Mesodermal cell (in vitro differentiated cells): ENCODE measurements around the gene BASP1.
"Not testable (repeated sequence)": the region's sequence is repeated elsewhere in the genome, so short reads cannot be mapped to it uniquely, and the experiment has no call there.

ENCODE experiments used
- H3K27ac ChIP-seq: 2 replicates; pipeline ENCODE4 v1.7.0; 2013; ENCODE audit warnings: mild to moderate bottlenecking, low read depth, low read length, moderate library complexity; ENCODE audit not compliant: severe bottlenecking
- H3K36me3 ChIP-seq: 2 replicates; pipeline ENCODE4 v1.7.1; 2013; ENCODE audit warnings: mild to moderate bottlenecking, low read length, moderate library complexity; ENCODE audit not compliant: control insufficient read depth, insufficient read depth
- H3K4me1 ChIP-seq: one replicate; pipeline ENCODE4 v1.7.1; 2013; ENCODE audit warnings: mild to moderate bottlenecking, low read length; ENCODE audit not compliant: insufficient read depth, control insufficient read depth, poor library complexity, severe bottlenecking
- H3K4me3 ChIP-seq: 2 replicates; pipeline ENCODE4 v1.7.0; 2013; ENCODE audit warnings: low read length, control low read depth, mild to moderate bottlenecking; ENCODE audit not compliant: insufficient read depth, poor library complexity, severe bottlenecking; ENCODE audit errors: extremely low read depth
- H3K9me3 ChIP-seq: 2 replicates; pipeline ENCODE4 v1.7.1; 2013; ENCODE audit warnings: mild to moderate bottlenecking, low read length, moderate library complexity; ENCODE audit not compliant: control insufficient read depth
- WGBS, 2 experiments: methylation state at CpG; one replicate each; pipeline ENCODE4 v1.1.5; 2013; ENCODE audit warnings: missing lambda C conversion rate in 2 of 2; ENCODE audit not compliant: insufficient coverage in 2 of 2; 5-methylcytosine and 5-hydroxymethylcytosine counted together

BASP1 gene

DNA sequence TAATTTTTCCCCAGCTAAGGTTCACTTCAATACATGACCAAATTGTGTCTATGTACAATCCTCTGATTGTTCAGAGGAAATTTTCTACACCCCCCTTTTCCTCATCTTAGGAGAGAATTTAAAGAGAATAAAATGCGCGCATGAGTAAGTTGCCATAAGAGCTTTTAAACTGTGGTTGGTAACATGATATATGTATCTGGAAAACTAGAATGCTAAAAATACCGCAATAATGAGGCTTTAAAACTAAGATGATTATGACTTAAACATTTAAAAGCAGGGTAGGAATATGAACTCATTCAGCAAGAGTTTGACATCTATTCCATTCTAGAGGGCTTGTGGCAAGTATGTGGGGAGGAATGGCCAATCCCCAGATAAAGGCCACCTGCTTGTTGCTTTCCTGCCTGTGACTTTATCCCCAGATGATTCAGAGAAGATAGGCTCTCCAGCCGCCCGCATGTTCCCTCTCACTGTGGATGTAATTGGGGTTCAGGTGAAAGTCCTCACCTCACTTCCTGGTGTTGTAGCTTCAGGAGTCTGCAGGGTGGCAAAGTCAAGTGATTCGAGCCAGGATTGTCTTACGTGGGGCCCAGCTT is 26.5 kb upstream of the BASP1 start:
- Histone ChIP-seq H3K36me3 (no peaks in the 10 kb centered on the region), H3K27ac (peak overlapping the region; percentile 70), H3K4me3 (no peak overlapping the region), H3K4me1 (peaks cover 44% of the 10 kb centered on the region), H3K9me3 (no peaks in the 10 kb centered on the region)
- WGBS, 2 experiments, result 82 to 96% methylated on average over 3 to 5 of the region's 7 CpGs

DNA sequence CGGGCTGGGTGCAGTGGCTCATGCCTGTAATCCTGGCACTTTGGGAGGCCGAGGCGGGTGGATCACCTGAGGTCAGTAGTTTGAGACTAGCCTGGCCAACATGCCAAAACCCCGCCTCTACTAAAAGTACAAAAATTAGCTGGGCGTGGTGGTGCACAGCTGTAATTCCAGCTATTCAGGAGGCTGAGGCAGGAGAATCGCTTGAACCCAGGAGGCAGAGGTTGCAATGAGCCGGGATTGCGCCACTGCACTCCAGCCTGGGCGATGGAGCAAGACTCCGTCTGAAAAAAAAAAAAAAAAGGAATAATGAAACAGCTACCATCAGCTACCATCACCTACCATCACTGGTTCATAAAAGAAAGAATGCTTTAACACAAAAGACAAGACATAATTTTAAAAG is 25.9 kb upstream of the BASP1 start:
- H3K9me3 ChIP-seq, H3K36me3 ChIP-seq, H3K4me3 ChIP-seq, H3K27ac ChIP-seq: not testable (repeated sequence)
- H3K4me1 ChIP-seq, result peaks cover 37% of the 10 kb centered on the region
- WGBS, 2 experiments, result 88 to 95% methylated on average over 5 to 6 of the region's 10 CpGs

DNA sequence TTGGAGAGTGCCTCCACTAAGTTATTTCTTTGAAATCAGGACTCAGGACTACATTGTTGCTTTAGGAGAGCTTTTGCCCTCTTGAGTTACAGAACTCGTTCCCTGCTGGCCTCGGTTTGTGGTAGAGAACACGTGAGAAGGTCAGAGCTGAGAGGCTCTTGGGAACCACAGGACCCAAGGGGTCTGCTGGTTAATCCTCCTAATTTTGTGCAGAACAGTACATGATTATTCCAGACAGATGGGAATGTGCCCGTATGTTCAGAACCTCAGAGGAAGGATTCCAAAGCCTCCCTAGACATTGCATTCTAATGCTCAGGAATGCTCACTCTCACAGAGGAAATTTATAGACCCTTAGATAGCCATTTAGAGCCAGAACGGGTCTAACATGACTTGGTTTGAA is 25.2 kb upstream of the BASP1 start:
- peaks cover 34% of the 10 kb centered on the region for H3K4me1 ChIP-seq
- no peaks in the 10 kb centered on the region for H3K36me3 ChIP-seq
- peak overlapping the region; percentile 24 for H3K27ac ChIP-seq
- 91 to 94% methylated on average over 4 to 5 of the region's 5 CpGs for WGBS, 2 experiments
- no peak overlapping the region for H3K4me3 ChIP-seq
- no peaks in the 10 kb centered on the region for H3K9me3 ChIP-seq

DNA sequence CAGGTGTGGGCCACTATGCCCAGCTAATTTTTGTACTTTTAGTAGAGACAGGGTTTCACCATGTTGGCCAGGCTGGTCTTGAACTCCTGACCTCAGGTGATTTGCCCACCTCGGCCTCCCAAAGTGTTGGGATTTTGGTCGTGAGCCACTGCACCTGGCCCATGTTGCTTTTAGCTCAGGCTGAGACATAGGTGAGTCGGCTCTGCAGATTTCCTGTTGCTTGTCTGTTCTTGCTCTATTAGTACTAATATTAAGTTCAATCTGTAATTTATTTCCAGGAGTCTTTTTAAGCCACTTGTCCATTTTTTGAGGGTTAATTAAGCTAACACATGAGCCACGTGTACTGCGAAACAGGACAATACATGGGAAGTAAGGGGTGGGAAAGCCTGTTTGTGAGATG is 21.4 kb upstream of the BASP1 start:
- 95 to 96% methylated on average over 2 to 3 of the region's 5 CpGs for WGBS, 2 experiments
- no peak overlapping the region for H3K4me3 ChIP-seq
- no peaks in the 10 kb centered on the region for H3K36me3 ChIP-seq
- peaks cover 11% of the 10 kb centered on the region for H3K9me3 ChIP-seq
- H3K4me1 ChIP-seq, result peaks cover 16% of the 10 kb centered on the region
- H3K27ac ChIP-seq, result no peak overlapping the region

DNA sequence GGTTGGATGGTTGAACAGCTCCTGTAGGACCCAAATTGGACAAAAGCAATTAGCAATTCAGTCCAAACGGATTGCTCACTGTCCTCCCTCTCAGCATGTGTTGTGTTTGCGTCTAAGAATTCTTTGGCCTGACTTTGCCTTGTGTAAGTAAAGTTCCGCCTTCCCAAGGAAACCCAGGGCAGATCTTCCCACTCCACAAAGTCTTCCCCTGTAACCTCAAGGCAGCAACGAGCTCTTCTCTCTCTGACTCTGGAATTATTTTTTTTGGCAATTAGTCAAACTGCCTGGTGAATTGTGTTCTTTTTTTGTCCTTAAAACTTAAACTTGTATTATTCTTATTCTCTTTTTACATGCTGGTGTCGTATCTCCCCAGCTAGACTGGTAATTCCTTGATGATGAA is 20.7 kb upstream of the BASP1 start:
- H3K36me3 ChIP-seq, result no peaks in the 10 kb centered on the region
- no peak overlapping the region for H3K4me3 ChIP-seq
- 83% methylated on average over 3 of the region's 5 CpGs; no CpG with 5 or more reads in 1 of the 2 experiments for WGBS, 2 experiments
- peaks cover 11% of the 10 kb centered on the region for H3K9me3 ChIP-seq
- H3K4me1 ChIP-seq, result peaks cover 11% of the 10 kb centered on the region
- H3K27ac ChIP-seq, result no peak overlapping the region

DNA sequence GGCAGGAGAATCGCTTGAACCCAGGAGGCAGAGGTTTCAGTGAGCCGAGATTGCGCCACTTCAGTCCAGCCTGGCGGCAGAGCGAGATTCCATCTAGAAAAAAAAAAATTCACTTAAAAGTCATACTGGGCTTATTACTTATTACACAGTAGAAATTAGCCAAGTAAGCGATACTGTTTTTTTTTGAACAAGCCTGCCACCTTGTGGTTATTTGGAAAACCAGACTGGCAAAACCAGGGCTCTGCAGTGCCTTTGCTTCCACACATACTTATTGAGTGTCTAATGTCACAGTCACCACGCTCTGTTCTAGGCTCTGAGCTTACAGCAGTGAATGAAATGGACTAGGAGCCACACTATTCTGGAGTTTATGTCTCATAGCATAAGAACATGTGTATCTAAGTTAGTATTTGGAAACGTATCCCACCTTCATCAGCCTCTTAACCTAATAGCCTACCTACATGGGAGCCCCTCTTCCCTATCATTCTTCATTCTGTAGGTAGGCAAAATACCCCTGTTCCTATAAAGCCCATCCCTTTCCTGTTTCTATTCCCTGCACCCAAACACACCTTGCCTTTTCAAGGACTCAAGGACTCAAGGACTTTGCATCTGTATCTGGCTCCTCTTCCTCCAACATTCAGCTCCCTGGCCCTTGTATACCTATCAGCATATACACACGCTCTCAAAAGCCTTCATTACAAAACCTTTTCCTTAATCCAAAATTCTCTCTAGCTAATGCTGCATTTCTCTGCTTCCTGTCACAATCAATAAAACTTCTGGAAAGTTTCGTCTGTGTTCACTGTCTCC is 13.9 kb upstream of the BASP1 start:
- H3K36me3 ChIP-seq, result no peaks in the 10 kb centered on the region
- no peak overlapping the region for H3K27ac ChIP-seq
- 69 to 78% methylated on average over 7 to 8 of the region's 10 CpGs for WGBS, 2 experiments
- H3K4me3 ChIP-seq, result no peak overlapping the region
- H3K4me1 ChIP-seq, result no peaks in the 10 kb centered on the region
- H3K9me3 ChIP-seq, result no peaks in the 10 kb centered on the region

DNA sequence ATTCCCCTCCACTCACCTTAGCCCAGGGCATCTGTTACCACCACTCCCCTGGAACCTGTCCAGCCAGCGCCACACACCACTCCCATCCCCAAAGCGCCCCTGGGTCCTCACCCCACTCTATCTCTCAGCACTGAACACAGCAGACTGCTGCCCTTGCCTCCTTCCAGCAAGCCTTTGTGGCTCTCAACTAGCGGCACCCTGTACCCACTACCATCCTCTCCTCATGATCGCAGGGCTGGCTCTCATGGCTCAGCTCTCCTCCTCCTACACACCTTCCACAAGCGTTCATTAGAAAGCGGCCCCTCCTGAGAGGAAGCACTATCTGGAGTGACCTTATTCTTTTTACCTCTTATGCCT is 13.3 kb upstream of the BASP1 start:
- Histone ChIP-seq H3K4me3 (no peak overlapping the region), H3K27ac (no peak overlapping the region), H3K36me3 (no peaks in the 10 kb centered on the region), H3K4me1 (no peaks in the 10 kb centered on the region), H3K9me3 (no peaks in the 10 kb centered on the region)
- 79 to 85% methylated on average over 4 to 6 of the region's 6 CpGs for WGBS, 2 experiments

DNA sequence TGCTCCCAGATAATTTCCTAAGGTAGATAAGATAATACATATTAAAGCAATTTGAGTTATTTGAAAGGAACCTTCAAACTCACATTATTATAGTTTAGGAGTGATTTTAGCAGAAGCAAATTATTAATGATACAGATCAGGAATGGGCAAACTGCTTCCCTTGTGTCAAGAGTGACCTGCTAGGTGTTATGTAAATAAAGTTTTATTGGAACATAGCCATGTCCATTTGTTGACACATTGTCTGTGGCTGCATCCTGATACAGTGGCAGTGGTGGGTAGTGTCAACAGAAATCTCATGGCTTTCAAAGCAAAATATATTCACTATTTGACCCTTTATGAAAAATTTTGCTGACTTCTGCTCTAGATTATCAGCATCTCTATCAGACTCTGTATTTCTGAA is 11.4 kb upstream of the BASP1 start:
- Histone ChIP-seq H3K4me1 (no peaks in the 10 kb centered on the region), H3K4me3 (no peak overlapping the region), H3K9me3 (no peaks in the 10 kb centered on the region), H3K36me3 (no peaks in the 10 kb centered on the region), H3K27ac (no peak overlapping the region)

DNA sequence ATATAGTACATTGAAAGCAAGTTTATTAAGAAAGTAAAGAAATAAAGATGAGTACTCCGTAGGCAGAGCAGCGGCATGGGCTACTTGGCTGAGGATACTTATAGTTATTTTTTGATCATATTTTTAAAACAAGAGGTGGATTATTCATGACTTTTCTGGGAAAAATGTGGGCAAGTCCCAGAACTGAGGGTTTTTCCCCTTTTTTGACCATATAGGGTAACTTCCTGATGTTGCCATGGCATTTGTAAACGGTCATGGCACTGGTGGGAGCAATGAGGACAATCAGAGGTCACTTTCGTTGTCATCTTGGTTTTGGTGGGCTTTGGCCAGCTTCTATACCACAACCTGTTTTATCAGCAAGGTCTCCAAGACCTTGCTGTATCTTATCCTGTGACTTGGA is 5.2 kb upstream of the BASP1 start:
- no peak overlapping the region for H3K27ac ChIP-seq
- no peaks in the 10 kb centered on the region for H3K4me1 ChIP-seq
- no peak overlapping the region for H3K4me3 ChIP-seq
- H3K36me3 ChIP-seq, result no peaks in the 10 kb centered on the region
- 87 to 95% methylated on average over 2 to 3 of the region's 4 CpGs for WGBS, 2 experiments
- H3K9me3 ChIP-seq, result no peaks in the 10 kb centered on the region

DNA sequence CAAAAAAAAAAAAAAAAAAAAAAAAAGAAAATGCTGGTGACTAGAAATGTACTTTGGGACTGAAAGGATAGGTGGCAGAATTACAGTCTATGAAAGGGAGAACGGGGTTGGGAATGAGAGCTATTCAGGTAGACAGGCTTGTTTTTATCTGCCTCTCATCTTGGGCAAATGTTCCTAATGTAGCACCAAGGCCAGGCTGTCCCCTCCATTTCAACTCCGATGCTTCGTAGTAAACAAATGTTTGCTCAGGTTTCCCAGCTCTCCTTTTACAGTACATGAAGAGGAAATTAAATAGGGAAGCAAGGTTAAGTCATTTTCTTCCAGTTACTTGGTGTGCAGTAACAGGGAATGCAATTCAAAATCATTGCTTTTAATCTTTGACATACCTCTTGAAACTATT is 4.4 kb upstream of the BASP1 start:
- no peaks in the 10 kb centered on the region for H3K4me1 ChIP-seq
- WGBS, 2 experiments, result 60 to 100% methylated on average over 1 to 2 of the region's 3 CpGs
- no peak overlapping the region for H3K27ac ChIP-seq

DNA sequence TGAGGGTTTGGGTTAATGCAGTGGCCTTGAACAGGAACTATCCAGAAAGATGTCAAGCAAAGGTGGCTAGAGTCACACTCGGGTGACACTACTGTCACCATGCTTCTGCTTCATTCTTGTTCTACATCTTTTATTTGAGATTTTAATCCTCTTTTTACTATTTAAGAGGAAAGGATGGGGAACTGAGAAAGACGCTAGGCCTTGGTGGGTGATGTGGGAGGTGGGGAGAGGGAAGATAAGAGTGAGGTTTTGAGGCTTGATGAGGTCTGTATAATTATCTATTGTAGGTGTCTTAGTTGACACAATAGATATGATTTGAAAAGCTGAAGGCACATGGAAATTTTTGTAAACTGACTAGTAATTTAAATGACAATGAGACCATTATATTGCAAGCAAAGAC is 3.5 kb upstream of the BASP1 start:
- H3K4me3 ChIP-seq, result no peak overlapping the region
- H3K9me3 ChIP-seq, result no peaks in the 10 kb centered on the region
- H3K4me1 ChIP-seq, result no peaks in the 10 kb centered on the region
- H3K27ac ChIP-seq, result no peak overlapping the region
- 100% methylated on average over 1 of the region's 2 CpGs for WGBS, 2 experiments
- H3K36me3 ChIP-seq, result no peaks in the 10 kb centered on the region

More for the DNA sequence above, 4.4 kb upstream of the BASP1 start:
- no peaks in the 10 kb centered on the region for H3K36me3 ChIP-seq
- H3K4me3 ChIP-seq, result no peak overlapping the region
- no peaks in the 10 kb centered on the region for H3K9me3 ChIP-seq
